NCI-H1436 (cell line): ENCODE results near the gene MIPEP.
"Not testable (repeated sequence)": the region's sequence is repeated elsewhere in the genome, so short reads cannot be mapped to it uniquely, and the experiment has no call there.

Source experiments
- DNase-seq: peaks from one replicate; lab custom pipeline; 2025; lab: John Stamatoyannopoulos, UW

MIPEP gene

DNA sequence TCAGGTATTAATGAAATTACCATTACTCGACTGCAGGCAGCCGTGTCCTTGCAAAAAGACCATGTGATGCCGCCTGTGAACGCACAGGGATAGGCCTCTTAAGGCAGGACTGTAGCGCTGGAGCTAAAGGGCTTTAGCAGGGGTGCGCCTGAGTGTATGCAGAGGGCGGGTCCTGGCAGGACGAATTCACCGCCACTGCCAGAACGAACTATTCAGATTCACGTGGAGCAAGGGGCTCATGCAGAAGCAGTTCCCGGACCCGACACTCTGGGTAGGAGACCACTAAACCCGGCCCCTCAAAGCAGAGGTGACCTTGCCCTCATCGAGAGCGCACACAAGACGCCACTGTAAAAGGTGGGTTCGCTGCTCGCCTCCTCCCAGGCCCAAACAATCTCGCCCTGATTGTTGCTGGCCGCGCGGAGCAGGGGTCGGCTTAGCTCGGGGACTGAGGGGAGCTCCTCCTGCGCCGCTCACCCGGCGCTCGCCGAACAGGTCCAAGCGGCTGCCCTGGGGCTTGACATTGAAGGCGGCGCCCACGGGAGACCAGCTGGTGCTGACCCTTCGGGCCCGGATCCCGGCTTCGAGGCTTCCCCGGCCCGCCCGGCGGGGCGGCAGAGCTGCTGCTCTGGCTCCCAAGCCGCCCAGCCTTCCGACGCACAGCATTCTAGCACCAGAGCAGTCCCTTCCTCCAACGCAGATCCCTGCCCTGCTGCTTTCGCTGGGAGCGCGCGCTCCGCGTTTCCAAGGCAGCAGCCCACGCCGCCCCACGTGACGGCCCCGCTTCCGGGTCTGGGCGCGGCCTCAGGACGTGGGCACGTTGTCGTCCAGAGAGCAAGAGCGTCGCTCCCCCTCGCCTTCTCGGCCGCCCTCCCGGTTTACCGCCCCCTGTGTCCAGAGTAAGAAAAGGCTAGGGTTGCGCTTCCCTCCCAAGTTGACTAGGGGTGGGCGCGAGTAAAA is at the start of gene MIPEP:
MIPEP (minus strand) TSS at position 743 of the 957 bp plus-strand sequence; CDS start at position 663, 80 bp downstream.
- peak; percentile 73 for DNase-seq

DNA sequence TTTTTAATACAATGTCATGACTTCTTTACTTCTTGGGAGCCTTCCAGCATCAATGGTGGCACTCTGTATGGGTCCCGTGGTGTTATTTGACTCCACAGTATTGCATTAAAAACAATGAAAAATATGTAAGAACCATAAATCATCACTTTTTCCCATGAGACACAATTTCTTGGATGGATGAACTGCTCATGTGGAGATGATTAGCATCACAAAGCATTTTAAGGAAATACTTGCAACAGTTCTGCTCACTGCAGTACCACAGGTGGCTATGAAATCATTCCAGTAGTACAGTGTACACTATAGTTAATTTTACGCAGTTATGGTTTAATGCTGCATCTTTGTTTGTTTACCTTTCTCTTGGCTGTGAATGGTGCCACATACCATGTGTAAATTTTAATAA is 45.3 kb upstream of the MIPEP start:
- no peak for DNase-seq

DNA sequence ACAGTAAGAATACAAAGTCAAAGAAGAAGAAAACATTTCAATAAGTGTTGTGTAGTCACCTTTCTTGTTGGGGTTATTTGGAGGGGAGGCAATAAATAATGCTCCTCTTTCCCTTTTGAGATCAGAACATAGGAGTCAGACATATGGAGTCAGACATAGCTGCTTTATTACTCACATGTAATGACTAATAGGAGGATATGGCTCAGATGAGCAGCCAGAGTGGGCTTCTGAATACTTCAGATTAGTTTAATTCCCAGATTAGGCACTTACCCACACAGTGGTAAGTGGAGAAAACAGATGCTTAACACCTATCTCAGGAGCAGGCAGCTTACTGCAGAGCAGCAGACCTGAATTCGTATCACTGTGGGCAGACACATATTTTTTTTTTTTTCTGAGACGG is 39.8 kb upstream of the MIPEP start:
- no peak for DNase-seq

DNA sequence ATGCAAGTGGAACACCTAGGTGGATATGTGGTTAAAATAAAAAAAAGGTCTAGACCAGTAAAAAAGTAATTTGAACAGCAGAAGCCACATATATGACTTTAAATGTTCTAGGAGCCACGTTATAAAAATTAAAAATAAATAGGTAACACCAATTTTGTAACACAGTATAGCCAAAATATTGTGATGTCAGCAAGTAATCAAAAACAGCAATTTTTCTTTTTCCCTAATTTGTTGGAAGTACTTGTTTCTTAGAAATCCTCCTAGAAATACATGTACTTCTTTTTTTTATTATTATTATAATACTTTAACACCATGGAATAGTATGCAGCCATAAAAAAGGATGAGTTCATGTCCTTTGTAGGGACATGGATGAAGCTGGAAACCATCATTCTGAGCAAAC is 33.8 kb upstream of the MIPEP start:
- no peak for DNase-seq

DNA sequence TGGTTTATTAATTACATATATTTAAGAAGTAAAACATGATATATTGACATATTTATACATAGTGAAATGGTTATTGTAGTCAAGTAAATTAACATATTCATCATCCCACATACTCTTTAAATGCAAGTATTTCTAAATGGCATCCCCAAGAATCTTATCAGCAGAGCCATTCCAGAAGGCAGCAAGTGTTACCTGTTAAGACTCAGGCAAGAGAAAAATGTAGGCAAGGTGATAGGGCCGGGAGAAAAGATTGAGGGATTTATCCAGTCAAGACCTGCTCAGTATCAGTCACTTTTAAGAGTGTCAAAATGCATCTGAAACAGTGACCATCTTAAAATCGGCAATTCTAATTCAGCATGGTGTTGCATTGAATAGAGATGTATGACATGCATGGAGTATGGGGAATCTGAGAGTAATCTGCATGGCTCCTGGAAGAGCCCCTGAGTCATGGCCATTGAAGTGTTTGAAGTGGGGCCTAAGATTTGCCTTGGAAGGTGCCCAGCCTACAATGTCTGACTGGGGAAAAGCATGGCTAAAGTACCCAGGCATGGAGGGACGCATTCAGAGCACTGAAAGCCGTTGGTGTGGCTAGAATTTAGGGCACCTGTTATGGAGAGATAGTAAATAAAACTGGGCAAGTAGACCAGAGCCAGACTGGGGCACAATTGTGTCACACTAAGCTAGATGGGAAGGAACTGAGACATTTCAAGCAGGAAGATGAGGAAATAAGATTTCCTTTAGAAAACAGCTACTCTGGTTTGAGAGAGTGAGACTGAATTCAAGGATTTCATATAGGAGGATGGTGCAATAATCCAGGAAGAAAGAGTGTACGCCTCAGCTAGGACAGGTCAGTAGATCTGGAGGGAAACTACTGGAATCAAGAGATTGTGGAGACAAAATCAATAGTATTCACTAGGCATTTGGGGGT is 33.1 kb upstream of the MIPEP start:
- no peak for DNase-seq

DNA sequence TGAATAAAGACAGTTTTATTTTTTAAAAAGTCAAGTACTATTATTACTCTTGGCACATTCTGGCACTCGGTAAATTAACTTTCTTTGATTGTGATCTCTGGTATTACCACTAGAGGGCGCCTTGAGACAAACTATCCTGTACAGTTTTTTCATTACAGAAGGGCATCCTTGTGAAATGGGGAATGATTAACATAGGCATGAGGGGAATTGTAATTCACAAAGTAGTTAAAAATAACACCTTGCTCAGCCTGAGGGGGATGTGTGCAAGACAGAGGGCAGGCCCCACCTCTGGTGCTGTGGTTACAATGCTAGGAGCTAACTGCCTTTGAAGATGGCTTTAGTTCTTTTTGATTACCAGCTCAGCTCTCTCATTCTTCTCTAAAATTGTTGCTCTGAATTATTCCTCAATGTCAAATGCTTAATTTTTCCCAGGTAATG is 32.3 kb upstream of the MIPEP start:
- peak; percentile 0 for DNase-seq

- no peak for DNase-seq
Measured at GRCh38 chr13:23919006-23919405, 29.8 kb upstream of the MIPEP start.

GRCh38 chr13:23918208-23918607 is 29.0 kb upstream of the MIPEP start:
- DNase-seq: no peak

GRCh38 chr13:23915308-23915707 is 26.1 kb upstream of the MIPEP start:
- DNase-seq: no peak

DNA sequence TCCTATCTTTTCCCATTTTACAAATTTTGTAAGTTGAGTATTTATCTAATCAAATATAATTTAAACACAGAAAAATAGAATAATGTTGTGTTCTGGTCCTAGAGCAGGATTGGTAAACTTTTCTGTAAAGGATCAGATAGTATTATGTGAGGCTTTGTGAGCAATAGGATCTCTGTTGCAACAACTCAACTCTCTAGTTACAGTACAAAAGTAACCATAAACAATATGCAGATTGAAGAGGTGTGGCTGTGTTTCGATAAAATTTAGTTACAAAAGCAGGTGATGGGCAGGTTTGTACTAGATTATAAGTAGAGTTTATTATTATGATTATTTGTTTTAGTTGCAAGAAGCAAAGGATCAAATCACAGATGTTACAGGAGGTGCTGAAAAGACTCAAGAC is 23.3 kb upstream of the MIPEP start:
- no peak for DNase-seq

- DNase-seq: no peak
Measured at GRCh38 chr13:23909606-23910005, 20.4 kb upstream of the MIPEP start.

DNA sequence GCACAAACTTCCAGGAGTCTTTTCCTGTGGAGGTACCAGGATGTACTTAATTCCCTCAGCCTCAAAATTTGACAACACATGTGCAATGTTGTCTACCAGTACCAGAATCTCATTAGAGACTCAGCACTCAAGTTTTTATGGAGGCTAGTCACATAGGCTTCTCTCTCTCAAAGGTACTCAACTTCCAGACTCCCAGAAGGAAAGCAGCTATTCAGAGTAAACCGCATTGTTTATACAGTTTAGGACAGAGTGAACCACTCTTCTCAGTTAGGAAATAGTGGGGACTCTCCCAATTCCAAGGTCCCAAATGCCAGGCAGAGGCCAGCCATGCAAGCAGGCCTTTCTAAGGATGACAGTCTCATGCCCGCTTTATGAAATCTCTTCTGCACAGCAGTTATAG is 16.6 kb upstream of the MIPEP start:
- DNase-seq: no peak

- no peak for DNase-seq
Measured at GRCh38 chr13:23903906-23904280, 14.7 kb upstream of the MIPEP start.

GRCh38 chr13:23902975-23903905 is 14.0 kb upstream of the MIPEP start:
- no peak for DNase-seq

DNA sequence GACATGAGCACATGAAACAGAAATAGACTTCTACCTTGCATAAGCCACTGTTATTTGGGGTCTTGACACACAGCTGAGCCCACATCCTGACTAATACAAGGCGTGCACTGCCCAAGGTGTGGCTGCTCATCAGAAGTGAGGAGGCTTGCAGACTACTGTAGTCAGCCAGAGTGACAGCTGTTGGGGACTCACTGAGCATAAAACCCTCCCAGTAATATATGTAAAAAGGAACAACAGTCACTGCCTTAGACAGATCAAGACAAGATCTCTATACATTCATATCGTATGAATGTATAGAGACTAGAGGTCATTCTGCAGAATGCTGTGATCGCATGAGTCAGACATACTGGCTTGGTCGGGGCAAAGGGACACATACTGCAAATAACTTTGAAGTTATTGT is 12.2 kb upstream of the MIPEP start:
- DNase-seq: no peak

DNA sequence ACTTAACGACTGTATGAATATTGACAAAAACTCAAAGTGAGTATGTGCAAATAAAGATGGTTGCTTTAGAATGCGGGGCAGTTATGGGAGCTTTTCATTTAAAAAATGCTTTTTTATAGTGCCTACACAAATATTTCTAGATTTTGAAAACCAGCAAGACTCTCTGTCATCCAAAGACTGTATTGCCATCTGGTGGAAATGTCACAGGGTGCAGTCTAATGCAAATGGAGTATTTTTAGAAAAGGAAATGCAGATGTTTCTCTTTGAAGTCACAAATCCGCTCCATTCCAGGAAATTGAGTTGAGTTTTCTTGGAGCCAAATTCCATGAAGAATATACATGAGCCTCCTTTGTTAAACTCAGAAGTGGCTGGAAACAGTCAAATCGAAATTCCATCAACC is 10.4 kb upstream of the MIPEP start:
- DNase-seq: no peak

- DNase-seq: no peak
Measured at GRCh38 chr13:23898101-23898500, 8.9 kb upstream of the MIPEP start.

- DNase-seq: not testable (repeated sequence)
Measured at GRCh38 chr13:23897452-23897919, 8.3 kb upstream of the MIPEP start, which contains the start of gene C1QTNF9B. Gene C1QTNF9B (minus strand): TSS chr13:23897502.

DNA sequence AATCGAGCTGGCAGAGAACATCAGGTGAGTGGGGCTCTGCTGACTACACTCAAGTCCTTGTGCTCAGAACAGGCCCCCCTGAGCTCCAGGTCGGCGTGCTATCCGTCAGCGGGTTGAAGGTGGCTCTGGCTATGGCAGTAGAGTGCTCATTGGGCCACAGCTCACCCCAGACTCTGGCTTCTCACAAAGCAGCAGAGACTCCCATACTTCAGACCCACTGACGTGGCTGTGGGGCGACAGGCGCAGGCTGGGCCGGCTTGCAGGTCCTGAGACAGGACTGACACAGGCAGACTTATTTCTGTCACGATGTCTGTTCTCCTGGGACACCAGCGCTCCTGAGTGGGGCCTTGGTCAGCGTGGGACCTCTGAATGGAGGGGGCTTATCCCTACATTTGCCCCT is 5.5 kb upstream of the MIPEP start:
- not testable (repeated sequence) for DNase-seq

- not testable (repeated sequence) for DNase-seq
Measured at GRCh38 chr13:23893791-23894190, 4.6 kb upstream of the MIPEP start.
